ENCODE measurements around the gene FCN2.

Gene FCN2

DNA sequence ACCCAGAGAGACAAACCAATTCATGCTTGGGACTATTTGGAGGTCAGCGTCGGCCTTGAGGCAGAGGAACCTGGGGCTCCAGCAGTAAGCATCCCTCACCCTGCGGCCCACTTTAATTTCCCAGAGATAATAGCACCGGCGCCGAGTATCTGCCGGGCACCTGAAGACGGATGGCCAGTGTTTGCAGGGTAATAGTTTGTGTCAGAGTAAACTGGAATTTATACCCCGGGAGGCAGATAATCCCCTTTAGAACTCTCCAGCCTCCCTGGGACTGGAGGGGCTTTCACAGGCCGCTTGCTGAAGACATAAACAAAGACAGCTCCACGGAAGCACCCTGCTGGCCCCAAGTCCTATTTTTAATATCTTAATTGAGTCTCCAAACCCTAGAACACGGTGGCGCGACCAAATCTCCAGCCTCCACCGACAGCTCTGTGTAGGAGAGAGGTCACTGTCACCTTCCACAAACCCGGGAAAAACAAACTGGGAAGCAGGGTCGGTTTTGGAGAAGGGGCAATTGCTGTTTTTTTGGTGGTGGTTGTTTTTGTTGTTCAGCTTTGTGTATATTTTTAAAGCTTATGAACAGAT, 54.5 kb downstream of the FCN2 start:
- no peak for DNase-seq

DNA sequence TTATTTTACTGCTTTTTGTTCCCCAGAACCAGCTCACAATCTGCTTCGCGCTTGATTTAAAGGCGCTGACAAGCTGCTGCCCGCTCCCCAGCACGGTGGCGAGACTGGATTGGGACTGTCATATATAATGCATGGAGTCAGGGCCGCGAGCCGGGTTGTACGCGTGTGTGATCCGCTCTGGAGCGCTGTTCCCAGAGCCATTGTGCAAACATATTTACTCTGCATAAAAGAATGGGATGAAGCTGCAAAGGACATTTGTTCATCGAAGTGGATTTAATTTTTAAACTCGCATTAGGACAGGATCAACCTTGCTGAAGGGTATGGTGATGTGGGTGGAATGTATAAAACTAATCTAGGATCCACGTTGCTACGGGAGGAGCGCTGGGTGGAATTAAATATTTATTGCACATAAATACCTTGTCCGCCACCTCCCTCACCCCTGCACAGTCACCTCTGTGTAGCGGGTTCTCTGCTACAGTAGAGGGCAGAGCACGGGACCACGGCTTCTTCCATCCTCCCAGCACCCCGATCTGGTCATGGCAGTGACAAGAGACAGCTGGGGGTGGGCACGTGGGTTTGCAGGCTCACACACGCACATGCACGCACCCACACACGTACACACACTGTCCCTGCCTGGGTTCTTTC, 55.2 kb downstream of the FCN2 start:
- DNase-seq: no peak

DNA sequence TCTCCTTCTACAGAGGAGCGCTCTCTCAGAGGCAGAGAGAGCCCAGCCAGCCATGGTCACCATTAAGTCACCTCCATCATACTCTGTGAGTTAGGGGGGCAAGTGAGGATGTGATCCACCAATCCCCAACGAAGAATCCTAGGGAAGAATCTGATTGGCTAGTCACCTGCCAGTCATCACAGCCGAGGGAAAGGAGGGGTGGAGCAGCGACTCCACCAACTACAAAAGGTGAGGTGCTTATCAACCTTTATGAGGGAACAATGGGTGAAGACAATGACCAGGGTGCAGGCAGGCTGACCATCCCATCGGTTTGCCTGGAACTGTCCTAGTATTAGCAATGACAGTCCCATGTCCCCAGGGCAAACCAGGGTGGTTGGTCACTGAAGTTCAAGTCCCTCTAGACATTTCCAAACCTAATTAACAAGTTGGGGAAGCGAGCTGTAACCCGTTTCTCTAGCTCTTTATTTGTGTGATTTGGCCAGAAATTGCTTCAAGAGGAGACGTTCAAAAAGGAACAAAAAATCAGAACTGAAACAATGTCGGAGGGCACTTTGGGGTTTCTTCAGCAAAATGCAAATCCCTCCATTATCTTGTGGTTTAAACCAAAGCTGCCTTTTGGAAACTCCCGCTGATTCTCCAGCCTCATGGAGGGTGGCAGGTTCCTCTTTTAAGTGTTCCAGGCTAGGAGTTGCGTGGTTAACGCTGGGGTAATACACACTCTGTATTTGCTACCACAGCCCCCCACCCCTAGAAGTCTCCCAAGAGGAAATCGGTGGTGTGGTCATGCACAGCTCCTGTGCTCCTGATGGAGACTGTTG, 55.9 kb downstream of the FCN2 start:
- no peak for DNase-seq

Measured in NCI-H2029 (cell line).